Mononuclear cell (primary cell): ENCODE measurements around the gene WDR48. TPM values are rescaled to one million over a fixed set of nuclear protein-coding genes. Genes with fewer than 3 reads are reported as not detected.

ENCODE experiments used
- H3K27me3 ChIP-seq: 2 replicates; pipeline ENCODE4 v1.6.0; 2011; ENCODE audit warnings: low read length, control low read depth; ENCODE audit not compliant: insufficient read depth
- H3K4me1 ChIP-seq: 2 replicates; pipeline ENCODE4 v1.5.1; 2011; ENCODE audit warnings: mild to moderate bottlenecking, low read length, control low read depth; ENCODE audit not compliant: insufficient read depth
- H3K4me3 ChIP-seq: 2 replicates; pipeline ENCODE4 v1.5.1; 2011; ENCODE audit warnings: mild to moderate bottlenecking, low read length, moderate library complexity
- H3K9me3 ChIP-seq: 2 replicates; pipeline ENCODE4 v1.5.1; 2011; ENCODE audit warnings: low read depth, mild to moderate bottlenecking, control low read depth, low read length
- total RNA-seq: library from RNA; depleted of rRNA; stranded (reverse); fragments of >200 nt; gene quantifications from one replicate; pipeline ENCODE4 v1.2.3, GENCODE V29; 2012

Gene WDR48
- total RNA-seq, 1 donor = 123 TPM

GRCh38 chr3:39115870-39116269, 64.1 kb downstream of the WDR48 start:
- no peaks in the 10 kb centered on the region for H3K4me1 ChIP-seq
- no peak overlapping the region for H3K4me3 ChIP-seq
- no peaks in the 10 kb centered on the region for H3K9me3 ChIP-seq
- no peaks in the 10 kb centered on the region for H3K27me3 ChIP-seq

- no peak overlapping the region for H3K4me3 ChIP-seq
- peaks cover 17% of the 10 kb centered on the region for H3K4me1 ChIP-seq
- no peaks in the 10 kb centered on the region for H3K9me3 ChIP-seq
- no peaks in the 10 kb centered on the region for H3K27me3 ChIP-seq
These were observed 66.3 kb downstream of the WDR48 start for GRCh38 chr3:39118079-39118478.

DNA sequence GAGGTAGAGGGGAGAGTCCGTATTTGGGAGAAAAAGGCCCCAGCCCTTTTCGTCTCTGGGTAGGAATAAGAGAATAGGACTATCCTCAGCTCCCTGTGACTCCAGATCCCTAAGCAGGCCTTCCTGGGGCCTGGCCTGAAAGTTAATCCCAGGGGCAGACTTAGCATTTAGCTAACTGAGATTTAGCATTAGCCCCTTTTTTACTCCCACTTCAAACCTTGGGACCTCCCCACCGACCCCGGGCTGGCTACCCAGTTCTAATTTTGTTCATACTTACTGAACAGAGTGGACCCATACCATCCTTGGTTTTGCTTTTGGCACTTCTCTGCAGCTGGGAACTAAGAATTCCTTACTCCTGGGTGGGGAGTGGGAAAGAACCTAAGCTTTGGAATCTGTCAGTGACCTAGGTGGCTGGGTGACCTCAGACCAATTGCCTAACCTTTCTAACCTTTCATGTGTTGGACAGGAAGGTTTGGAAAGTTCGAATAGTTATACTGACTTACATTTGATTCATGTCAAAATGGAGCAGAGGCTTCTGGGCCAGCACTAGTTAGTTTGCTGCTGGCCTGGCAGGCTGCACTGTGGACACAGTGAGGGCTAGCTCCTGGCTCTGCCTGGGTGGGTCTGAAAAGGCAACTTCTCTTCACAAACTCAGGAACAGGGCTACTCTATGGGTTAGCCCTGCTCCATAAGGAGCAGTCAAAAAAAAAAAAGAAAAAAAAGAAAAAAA, 67.3 kb downstream of the WDR48 start:
- peaks cover 17% of the 10 kb centered on the region for H3K4me1 ChIP-seq
- no peaks in the 10 kb centered on the region for H3K9me3 ChIP-seq
- no peaks in the 10 kb centered on the region for H3K27me3 ChIP-seq
- no peak overlapping the region for H3K4me3 ChIP-seq

- no peaks in the 10 kb centered on the region for H3K9me3 ChIP-seq
- H3K4me3 ChIP-seq = no peak overlapping the region
- H3K4me1 ChIP-seq = peaks cover 20% of the 10 kb centered on the region
- no peaks in the 10 kb centered on the region for H3K27me3 ChIP-seq
These were observed 69.8 kb downstream of the WDR48 start for GRCh38 chr3:39121621-39122020.

DNA sequence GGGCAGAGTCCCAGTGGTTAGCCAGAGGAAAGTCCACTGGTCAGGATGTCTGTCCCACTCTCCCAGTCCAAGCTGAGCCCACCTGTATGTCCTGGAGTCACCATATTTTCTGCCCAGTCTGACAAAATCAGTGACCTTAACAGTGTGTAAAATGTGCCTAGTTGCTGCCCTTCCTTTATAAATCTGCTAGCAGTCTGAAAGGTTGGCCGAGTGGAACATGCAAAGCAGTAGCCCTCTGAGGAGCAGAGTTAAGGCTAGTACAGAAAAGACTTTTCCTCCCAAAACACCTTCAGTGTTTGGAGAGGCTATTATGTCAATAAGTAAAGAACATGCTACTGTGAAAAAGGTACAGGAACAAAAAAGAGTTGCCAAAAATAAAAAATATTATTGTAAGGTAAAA, 71.0 kb downstream of the WDR48 start:
- Histone ChIP-seq H3K4me1 (peaks cover 32% of the 10 kb centered on the region), H3K4me3 (no peak overlapping the region), H3K9me3 (no peaks in the 10 kb centered on the region), H3K27me3 (no peaks in the 10 kb centered on the region)

DNA sequence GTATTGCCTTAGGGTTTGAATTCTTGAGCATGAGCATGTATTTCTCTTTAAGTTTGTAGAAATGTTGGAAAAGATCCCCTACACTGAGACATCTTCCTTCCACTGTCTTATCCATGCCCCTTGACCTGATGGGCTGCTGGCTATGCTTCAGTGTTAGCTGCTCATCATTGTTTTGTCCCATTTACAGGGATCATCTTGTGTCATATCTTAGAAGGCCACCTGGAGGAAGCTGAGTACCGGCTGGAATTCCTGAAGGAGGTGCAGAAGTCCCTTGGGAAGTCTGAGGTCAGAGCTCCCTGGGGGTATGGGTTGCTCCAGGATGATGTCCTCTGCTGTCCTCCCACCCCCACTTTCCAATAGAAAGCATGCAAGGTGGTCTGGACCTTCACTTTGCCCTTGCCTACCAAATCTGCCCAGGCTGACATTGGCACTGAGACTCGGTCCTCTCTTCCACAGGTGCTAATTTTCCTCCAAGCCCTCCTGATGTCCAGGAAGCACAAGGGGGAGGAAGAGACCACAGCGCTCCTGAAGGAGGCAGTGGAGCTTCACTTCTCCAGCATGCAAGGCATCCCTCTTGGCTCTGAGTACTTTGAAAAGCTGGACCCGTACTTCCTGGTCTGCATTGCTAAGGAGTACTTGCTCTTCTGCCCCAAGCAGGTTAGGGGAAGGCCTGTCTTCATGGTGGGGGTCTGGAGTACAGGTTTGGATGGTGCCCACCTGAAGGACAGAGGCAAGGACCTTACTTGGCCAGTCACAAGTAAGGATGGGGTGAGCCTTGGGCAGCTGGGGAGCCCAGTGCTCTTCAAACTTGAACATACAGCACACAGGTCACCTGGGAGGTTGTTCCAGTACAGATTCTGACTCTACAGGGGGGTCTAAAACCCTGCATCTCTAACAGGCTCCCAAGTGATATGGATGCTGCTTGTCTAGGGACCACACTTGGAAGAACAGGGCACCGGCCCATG, 73.3 kb downstream of the WDR48 start:
- no peaks in the 10 kb centered on the region for H3K9me3 ChIP-seq
- H3K4me1 ChIP-seq = peaks cover 40% of the 10 kb centered on the region
- H3K4me3 ChIP-seq = no peak overlapping the region

DNA sequence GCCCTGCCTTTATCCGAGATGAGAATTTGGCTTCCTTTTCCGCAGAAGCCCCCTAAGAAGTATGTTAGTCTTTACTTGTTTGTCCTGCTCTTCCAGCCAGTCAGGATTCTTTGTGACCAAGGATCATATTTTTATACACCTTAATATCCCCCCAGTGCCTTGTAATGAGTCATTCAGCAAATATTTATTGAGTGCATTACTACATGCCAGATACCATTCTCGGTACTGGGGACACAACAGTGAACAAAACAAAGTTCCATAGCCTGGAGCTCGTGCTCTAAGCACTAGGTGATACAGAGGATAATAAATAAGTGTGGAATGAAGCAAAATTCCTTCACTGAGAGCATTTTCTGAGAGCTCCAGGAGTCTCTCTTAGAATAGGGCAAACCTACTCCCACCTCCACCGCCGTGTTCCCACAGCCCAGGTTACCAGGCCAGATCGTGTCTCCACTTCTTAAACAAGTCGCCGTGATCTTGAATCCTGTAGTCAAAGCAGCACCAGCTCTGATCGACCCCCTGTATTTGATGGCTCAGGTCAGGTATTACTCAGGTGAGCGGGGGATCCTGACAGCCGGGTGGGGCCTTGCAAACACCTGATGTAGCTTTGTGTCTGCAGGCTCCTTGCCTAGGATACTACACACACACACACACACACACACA, 74.2 kb downstream of the WDR48 start:
- no peak overlapping the region for H3K4me3 ChIP-seq
- peaks cover 40% of the 10 kb centered on the region for H3K4me1 ChIP-seq
- H3K27me3 ChIP-seq = no peaks in the 10 kb centered on the region
- no peaks in the 10 kb centered on the region for H3K9me3 ChIP-seq

More for the DNA sequence above, 73.3 kb downstream of the WDR48 start:
- H3K27me3 ChIP-seq = no peaks in the 10 kb centered on the region

DNA sequence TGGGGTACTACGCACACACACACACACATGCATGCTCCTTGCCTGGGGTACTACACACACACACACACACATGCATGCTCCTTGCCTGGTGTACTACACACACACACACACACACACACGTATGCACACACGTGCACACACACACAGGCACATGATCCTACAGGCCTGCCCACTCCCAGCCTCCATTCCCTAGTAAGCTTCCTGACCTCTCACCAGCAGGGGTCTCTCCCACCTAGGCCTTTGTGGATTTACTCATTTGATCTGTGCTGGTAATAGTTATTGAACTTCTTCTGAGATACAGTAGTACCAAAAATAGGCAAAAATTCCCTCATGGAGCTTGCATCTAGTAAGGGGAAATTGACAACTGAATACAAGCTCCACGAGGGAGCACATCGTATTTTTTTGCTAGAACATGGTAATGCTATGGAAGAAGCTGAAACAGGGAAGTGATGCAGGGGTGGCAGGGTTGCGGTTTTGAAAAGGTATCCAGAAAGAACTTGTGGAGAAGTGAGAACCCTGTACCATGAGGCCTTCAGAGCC, 74.8 kb downstream of the WDR48 start:
- H3K4me3 ChIP-seq = no peak overlapping the region
- H3K9me3 ChIP-seq = no peaks in the 10 kb centered on the region
- peaks cover 35% of the 10 kb centered on the region for H3K4me1 ChIP-seq
- no peaks in the 10 kb centered on the region for H3K27me3 ChIP-seq

- Histone ChIP-seq H3K4me3 (no peak overlapping the region), H3K4me1 (peaks cover 27% of the 10 kb centered on the region), H3K9me3 (no peaks in the 10 kb centered on the region), H3K27me3 (no peaks in the 10 kb centered on the region)
These were observed 75.6 kb downstream of the WDR48 start for GRCh38 chr3:39127269-39127907.

GRCh38 chr3:39127908-39128304, 76.1 kb downstream of the WDR48 start:
- H3K4me3 ChIP-seq = no peak overlapping the region
- H3K4me1 ChIP-seq = peaks cover 23% of the 10 kb centered on the region
- H3K9me3 ChIP-seq = no peaks in the 10 kb centered on the region
- no peaks in the 10 kb centered on the region for H3K27me3 ChIP-seq

- no peaks in the 10 kb centered on the region for H3K27me3 ChIP-seq
- peaks cover 23% of the 10 kb centered on the region for H3K4me1 ChIP-seq
- H3K4me3 ChIP-seq = no peak overlapping the region
- H3K9me3 ChIP-seq = no peaks in the 10 kb centered on the region
These were observed 77.1 kb downstream of the WDR48 start for GRCh38 chr3:39128951-39129350.

DNA sequence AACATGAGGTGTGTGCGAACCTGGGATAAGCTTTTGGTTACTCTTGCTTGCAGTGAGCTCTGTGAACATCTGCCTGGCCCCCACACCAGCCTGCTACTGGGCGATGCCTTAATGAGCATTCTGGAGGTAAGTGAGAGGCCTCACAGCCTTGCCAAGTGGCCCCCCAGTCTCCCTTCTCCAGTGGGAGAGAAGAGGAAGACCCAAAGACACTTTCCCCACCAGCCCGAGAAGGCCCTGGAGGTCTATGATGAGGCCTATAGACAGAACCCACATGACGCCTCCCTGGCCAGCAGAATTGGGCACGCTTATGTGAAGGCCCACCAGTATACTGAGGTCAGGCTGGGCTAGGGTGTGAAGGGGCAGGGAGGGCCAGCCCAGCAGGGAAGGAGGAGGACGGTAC, 78.2 kb downstream of the WDR48 start:
- Histone ChIP-seq H3K27me3 (no peaks in the 10 kb centered on the region), H3K4me1 (peaks cover 23% of the 10 kb centered on the region), H3K9me3 (no peaks in the 10 kb centered on the region), H3K4me3 (no peak overlapping the region)

DNA sequence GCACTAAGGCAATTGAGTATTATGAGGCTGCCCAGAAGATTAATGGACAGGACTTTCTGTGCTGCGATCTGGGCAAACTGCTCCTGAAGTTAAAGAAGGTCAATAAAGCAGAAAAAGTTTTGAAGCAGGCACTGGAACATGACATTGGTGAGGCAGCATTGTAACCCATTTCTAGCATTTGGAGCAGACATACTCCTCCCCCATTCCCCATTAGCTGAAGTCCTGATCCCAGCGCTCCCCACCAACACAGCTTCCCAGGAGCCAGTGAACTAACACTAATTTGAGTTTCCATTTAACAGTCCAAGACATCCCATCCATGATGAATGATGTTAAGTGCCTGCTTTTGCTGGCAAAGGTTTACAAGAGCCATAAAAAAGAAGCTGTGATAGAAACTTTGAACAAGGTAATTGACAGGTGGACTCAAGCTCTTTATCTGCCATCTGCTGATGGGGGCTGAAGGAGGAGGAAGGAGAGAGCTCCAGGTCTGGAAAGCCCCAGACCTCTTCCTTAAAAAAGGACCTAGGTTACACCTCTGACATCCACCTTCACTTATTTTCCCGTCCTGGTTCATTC, 79.0 kb downstream of the WDR48 start:
- Histone ChIP-seq H3K4me3 (no peak overlapping the region), H3K4me1 (peaks cover 23% of the 10 kb centered on the region), H3K27me3 (no peaks in the 10 kb centered on the region), H3K9me3 (no peaks in the 10 kb centered on the region)
